Right hindlimb (tissue), 1 donor: ENCODE data around the gene WFS1.

Experiments
- DNase-seq: peaks from one replicate; pipeline ENCODE4 v3.0.0-alpha.2; 2018

The WFS1 gene

GRCh38 chr4:6262847-6263487 lies 6.7 kb upstream of the WFS1 start:
- DNase-seq = no peak

- DNase-seq = no peak
Observed at GRCh38 chr4:6263526-6264224, 6.0 kb upstream of the WFS1 start.

GRCh38 chr4:6264225-6264540 lies 5.5 kb upstream of the WFS1 start:
- DNase-seq = no peak

- no peak for DNase-seq
Observed at GRCh38 chr4:6265546-6265945, 4.1 kb upstream of the WFS1 start.

GRCh38 chr4:6267573-6267972 lies 2.1 kb upstream of the WFS1 start:
- DNase-seq = no peak

- DNase-seq = peak; percentile 49
Observed at GRCh38 chr4:6268650-6269615, 717 bp upstream of the WFS1 start.

GRCh38 chr4:6270636-6271121 lies 1.0 kb downstream of the WFS1 start:
- DNase-seq = no peak

GRCh38 chr4:6271206-6271605 lies 1.6 kb downstream of the WFS1 start:
- no peak for DNase-seq

- DNase-seq = no peak
Observed at GRCh38 chr4:6271701-6272465, 2.2 kb downstream of the WFS1 start.

- no peak for DNase-seq
Observed at GRCh38 chr4:6272863-6273660, 3.4 kb downstream of the WFS1 start.

- DNase-seq = no peak
Observed at GRCh38 chr4:6273661-6273990, 4.0 kb downstream of the WFS1 start.

GRCh38 chr4:6275351-6275750 lies 5.7 kb downstream of the WFS1 start:
- no peak for DNase-seq

GRCh38 chr4:6275898-6276806 lies 6.5 kb downstream of the WFS1 start:
- DNase-seq = peak; percentile 54

- no peak for DNase-seq
Observed at GRCh38 chr4:6277139-6277802, 7.6 kb downstream of the WFS1 start.

- no peak for DNase-seq
Observed at GRCh38 chr4:6277935-6278800, 8.5 kb downstream of the WFS1 start.

GRCh38 chr4:6278801-6279197 lies 9.1 kb downstream of the WFS1 start:
- DNase-seq = peak; percentile 50

- no peak for DNase-seq
Observed at GRCh38 chr4:6279582-6280289, 10.1 kb downstream of the WFS1 start.

- DNase-seq = no peak
Observed at GRCh38 chr4:6280365-6280996, 10.8 kb downstream of the WFS1 start.
